NCI-H1092 treated with DMSO at 0.1 percent for 48 hours (cell line): Measurements from ENCODE around the gene KRT32.

Experiments
- DNase-seq: peaks from one replicate; lab custom pipeline; 2025; lab: John Stamatoyannopoulos, UW

Gene KRT32

DNA sequence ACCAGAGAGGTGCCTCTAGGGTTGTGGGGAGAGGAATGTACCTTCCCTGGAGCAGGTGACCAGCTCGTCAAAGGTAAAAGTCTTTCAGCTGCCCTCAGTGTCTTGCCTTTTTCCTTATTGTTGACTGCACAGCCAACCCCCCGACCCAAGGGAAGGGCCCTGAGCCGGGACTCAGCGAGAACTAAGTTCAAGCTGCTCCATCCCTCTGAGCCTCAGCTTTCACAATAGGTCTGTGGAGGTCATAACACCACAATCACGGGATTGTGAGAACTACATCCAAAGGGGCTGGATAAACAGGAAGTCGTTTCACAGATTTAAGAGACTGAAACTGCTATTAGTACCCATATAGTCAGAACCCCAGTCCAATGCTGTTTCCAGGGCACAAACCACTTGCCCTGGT lies 25.2 kb upstream of the KRT32 start:
- DNase-seq: no peak

GRCh38 chr17:41491476-41491875 lies 24.3 kb upstream of the KRT32 start:
- no peak for DNase-seq

DNA sequence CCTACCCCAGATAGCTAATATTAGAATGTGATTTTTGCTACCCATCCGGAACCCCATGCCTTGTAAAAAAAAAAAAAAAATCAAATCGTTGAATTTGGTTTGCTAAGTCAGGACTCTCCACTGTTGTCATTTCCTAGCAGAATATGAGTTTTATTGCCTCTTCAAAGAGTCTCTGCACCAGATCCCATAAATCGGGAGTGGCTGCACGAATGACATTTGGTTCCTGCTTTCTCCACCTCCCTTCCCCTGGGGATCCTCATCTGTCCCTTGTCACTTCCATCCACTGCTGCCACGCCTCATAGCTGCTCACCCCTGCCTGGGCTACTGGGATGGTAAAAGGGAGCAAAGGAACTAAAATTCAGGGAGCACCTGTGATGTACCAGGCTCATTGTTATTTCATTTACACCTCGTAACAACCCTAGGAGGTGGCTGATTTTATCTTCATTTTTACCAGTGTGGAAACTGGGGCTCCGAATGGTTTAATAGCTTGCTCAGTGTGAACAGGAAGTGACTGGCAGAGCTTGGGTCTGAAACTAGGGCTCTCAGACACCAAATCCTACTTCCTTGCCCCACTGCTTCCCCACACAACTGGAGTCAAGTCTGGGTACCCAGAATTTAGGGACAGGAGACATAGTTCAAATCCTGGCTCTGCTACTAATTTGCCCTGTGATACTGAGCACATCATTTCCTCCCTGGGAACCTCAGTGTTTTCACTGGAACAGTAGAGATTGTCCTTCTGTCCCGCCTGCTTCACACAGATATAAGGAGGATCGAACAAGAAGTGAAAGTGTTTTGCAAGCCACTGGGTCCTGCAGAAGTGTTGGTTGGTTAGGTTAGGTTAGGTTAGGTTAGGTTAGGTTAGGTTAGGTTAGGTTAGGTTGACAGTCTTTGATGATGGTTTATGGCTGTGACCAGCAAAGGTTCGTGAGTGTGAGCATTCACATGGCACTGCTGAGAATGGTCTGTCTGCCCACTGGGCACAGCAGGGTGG lies 23.1 kb upstream of the KRT32 start:
- DNase-seq: no peak

- DNase-seq: no peak
Observed at GRCh38 chr17:41489531-41489930, 22.3 kb upstream of the KRT32 start, which contains the start of gene KRT36. Gene KRT36, minus strand, starts transcription at chr17:41489910. Its CDS starts 46 bp downstream, at chr17:41489864.

- DNase-seq: no peak
Observed at GRCh38 chr17:41486809-41487530, 19.8 kb upstream of the KRT32 start.

DNA sequence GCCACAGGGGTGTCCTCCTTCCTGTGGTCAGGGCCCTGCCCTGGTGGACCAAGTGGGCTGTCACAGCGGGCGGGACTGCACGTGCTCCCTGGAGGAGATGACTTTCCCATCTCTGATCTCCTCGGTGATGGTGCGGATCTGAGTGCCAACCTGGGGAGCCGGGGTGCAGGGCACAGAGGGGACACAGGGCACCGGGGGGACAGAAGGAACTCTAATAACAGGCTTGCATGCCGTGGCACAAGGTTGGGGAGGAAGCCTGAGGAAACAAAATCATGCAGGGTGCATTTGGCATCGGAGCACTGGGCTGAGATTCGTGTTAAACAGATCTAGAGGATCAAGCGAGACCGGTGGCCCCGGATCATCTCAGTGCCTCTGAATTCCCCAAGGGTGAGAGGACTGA lies 19.1 kb upstream of the KRT32 start:
- DNase-seq: no peak

DNA sequence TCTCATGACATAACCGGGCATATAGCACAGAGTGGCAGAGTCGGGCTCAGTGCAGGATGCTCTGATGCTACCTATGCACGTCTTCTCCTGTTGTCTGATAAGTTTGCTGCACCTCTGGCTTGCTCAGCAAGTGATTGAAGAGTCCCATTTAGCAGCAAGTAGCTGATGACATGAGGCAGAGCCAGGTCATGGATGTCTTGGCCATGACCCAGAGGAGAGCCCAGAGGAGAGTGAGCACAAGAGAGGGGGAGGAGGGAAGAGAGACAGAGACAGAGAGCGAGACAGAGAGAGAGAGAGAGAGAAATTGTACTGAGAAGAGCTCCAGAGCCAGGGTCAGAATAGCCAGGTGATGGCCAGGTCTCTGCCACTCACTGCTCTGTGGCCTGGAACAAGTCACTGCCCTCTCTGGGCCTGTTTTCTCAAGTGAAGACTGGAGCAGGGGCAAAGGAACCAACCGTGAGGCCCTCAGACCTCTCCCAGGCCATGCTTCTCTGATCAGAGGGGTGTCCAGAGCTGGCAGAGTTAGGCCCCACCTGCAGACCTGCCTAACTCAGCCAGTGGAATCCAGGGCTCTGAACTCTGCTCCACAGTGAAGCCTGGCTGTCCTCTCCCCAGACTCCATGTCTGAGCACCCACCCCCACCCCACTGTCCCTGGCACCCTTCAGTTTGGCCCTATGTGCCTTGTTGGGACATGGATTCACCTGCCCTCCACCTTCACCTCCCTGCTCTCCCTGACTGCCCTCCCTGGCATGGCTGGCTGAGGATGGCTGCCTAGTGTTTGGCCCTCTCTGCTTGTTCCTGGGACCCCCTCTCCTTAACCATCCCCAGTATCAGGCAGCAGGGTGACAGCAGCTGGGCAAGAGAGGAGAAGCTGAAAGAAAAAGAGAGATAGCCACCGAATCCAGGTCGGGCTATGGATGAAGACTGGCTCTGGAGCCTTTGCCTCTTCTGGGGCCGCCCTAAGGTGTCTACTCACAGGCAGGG lies 18.0 kb upstream of the KRT32 start:
- no peak for DNase-seq

DNA sequence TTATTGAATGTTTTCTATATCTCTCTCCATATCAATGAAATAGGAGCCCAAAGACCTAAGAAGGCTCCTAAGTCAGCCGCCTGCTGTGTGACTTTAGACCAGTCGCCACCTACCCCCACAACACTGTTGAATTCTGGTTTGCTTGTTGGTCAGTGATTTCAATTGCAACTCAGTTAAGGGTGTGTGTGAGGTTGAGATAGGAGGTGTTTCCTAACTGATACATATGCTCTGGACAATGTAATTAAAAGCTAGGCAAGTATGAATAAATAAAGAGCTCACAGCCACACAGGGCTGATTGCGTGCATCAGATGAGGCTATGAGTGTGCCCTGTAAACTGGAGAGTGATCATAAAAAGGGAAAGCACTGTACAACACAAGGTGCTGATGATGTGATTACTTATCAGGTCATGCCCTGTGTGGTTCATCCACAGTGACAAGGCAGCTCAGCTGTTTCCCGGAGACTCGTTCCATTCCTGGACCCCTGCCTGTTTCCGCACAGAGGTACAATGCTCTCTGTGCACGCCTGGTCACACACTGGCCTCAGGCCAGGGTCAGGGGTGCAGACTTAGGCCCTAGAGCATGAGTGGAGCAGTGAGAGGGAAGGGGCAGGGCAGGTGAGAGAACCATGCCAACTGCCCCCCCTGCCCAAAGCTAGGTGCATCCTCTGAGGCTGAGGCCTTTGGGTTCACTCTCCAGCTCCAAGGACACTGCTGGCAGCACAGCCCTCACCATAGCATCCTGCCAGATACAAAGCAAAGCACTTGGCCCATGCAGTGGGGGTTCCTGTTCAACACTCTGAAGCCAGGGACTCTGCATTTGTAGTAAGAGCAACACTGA lies 17.0 kb upstream of the KRT32 start:
- peak; percentile 57 for DNase-seq

DNA sequence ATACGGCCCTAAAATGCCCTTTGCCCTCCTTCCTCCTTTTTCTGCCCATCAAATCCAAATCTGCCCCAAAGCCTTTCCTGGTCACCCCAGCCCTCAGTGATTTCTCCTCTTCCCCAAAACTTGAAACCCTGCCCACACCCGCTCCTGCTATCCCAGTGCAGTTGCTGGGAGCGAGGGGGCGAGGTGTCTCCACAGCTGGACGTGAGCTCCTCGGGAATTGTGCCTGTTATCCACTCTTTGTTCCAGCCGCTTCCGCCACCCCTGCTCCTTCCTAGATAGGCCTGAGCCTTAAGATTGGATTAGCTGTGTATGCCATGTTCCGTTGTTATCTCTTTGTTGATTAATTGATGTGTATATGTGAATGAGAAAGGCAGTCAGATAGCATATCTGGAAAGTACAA lies 16.3 kb upstream of the KRT32 start:
- no peak for DNase-seq

GRCh38 chr17:41481036-41481435 lies 13.8 kb upstream of the KRT32 start, which contains the start of gene KRT35:
Gene KRT35, minus strand, starts transcription at chr17:41481151. Its CDS starts 54 bp downstream, at chr17:41481097.
- no peak for DNase-seq

DNA sequence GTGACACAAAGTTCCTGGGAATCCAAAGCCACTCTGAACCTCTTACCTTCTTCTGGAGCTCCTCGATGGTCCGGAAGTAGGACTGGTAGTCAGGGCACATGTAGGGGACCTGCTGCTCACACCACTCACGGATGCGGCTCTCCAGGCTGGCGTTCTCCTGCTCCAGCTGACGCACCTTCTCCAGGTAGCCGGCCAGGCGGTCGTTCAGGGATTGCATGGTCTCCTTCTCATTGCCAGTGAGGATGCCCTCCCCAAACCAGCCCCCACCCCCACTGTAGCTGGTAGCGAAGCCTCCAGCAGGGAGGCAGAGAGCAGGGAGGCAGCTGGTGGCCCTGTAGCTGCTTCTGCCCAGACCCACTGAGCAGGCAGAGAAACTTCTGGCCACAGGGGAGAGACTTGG lies 13.4 kb upstream of the KRT32 start:
- DNase-seq: no peak

- DNase-seq: no peak
Observed at GRCh38 chr17:41480136-41480535, 12.9 kb upstream of the KRT32 start.

- DNase-seq: no peak
Observed at GRCh38 chr17:41478237-41478636, 11.1 kb upstream of the KRT32 start.

DNA sequence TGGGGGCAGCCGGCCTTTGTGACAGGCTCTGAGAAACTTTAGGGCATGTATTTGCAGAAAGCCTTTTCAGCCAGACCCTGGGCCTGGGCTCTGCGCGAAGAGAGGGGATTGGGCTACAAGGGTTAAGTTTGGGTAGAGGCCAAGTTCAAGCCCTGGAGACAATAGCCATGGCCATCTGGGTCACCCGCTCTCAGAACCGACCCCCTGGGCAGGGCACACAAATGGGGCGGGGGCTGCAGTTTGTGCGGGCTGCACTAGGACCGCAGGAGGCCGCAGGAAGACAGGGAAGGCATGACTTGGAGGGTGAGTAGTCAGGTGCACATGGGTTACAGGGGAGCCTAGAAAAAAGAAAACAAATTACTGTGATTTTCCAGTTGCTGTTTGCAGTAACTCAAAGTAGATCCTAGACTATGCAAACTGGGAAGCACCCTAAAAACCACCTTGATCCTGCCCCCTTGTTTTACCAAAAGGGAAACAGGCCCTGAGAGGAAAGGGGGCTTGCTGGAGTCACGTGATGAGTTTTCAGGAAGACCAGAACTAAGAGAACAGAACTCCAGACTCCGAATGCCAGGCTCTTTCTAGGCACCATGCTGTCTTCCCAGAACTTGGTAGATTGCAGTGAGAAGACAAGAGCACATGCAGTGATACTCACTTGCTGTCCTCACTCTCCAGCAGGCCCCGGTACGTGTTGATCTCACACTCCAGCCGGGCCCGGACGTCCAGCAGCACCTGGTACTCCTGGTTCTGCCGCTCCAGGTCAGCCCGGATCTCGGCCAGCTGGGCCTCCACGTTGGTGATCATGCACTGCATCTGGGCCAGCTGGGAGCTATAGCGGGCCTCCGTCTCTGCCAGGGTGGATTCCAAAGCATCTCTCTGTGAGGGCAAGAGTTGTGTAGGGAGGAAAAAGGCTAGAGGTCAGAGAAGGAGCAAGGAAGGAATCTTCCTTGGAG lies 10.0 kb upstream of the KRT32 start:
- DNase-seq: no peak

GRCh38 chr17:41475421-41475820 lies 8.2 kb upstream of the KRT32 start:
- DNase-seq: no peak

GRCh38 chr17:41474863-41475262 lies 7.7 kb upstream of the KRT32 start:
- no peak for DNase-seq

DNA sequence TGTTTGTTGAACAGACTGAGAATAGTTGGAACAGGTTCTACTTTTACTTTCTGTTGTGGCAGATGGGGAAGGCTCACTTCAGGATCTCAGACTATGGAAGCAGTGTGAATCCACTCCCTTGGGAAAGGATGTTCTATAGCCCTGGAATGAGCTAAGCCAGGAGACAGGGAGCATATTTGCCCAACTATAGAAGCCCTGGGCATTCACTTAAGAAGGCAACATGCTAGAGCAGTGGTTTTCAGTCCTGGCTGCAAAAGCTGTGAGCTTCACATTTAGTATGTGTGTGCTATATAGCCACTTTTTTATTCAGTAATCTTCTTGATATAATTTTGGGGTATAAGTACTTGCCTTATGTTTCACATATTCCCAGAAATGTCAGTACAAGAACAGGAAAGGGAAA lies 1.2 kb upstream of the KRT32 start:
- no peak for DNase-seq

GRCh38 chr17:41467561-41467960 lies 375 bp upstream of the KRT32 start:
- no peak for DNase-seq

- DNase-seq: no peak
Observed at GRCh38 chr17:41464682-41465081, 2.5 kb downstream of the KRT32 start.

DNA sequence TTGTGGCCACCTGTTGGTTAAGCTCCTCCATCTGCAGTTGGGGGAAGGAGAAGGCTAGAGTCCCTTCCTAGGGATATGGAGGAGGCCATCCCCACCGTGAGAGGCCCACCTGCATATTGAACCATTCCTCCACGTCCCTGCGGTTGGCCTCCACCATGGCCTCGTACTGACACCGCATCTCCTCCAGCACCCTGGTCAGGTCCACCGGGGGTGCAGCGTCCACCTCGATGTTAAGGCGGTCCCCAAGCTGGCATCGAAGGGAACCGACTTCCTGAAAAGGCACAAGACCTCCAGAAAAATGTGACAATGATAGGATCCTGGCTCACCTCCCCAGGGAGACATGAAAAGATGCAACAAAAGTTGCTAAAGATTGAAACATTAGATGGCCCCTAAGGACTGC lies 3.0 kb downstream of the KRT32 start:
- no peak for DNase-seq
